ENCODE measurements around the gene WTAP.

Gene WTAP

GRCh38 chr6:159726918-159727716 is at the start of gene WTAP:
Gene WTAP, plus strand, starts transcription at chr6:159727506. Its CDS starts 8,760 bp downstream, at chr6:159736266.
- H3K36me3 ChIP-seq (replicated peaks): peaks cover 21% of the 10 kb centered on the region
- DNase-seq (ENCODE audit: low spot score in 2 of 2): peak; percentile 92 to 98
- H3K9me3 ChIP-seq: no peaks in the 10 kb centered on the region
- peaks cover 20% of the 10 kb centered on the region for H3K4me1 ChIP-seq
- peak within 1 kb of the TSS; percentile 95 for H3K4me3 ChIP-seq
- in situ Hi-C loops (cut with MboI; ENCODE audit: low sequenced_read_pairs): no loop called here
- no peaks in the 10 kb centered on the region for H3K27me3 ChIP-seq (ENCODE audit: low read depth)

DNA sequence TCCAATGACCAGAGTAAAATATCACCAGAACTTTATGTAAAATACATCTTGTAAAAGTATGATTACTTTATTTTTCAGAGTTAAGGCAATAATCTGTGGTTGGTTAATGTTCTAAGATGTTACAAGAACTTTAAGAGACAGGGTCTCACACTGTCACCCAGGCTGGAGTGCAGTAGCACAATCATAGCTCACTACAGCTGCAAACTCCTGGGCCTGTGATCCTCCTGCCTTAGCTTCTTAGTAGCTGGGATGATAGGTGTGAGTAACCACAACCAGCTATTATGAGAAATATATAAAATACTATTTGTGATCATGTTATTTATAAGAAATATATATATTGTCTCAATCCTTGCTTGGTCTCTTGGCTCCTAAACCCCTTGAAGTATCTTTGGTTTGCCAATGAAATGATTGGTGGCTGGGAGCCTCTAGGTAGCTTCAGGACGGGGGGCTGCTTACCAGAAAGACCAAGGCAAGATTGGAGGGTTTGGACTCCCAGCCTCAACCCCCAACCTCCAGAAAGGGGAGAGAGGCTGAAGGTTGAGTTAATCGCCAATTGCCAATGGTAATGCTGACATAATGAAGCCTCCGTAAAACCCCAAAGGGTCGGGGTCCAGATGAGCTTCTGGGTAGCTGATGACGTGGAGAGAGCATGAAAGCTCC is 49.7 kb upstream of the WTAP start:
- Histone ChIP-seq H3K4me1 (no peaks in the 10 kb centered on the region), H3K4me3 (no peak overlapping the region), H3K9me3 (no peaks in the 10 kb centered on the region), H3K36me3 (replicated peaks) (peaks cover 9% of the 10 kb centered on the region; the same call in 1 of the 2 replicates), H3K27me3 (ENCODE audit: low read depth) (no peaks in the 10 kb centered on the region)
- in situ Hi-C loops (cut with MboI; ENCODE audit: low sequenced_read_pairs): no loop called here
- DNase-seq (ENCODE audit: low spot score in 2 of 2): no peak

GRCh38 chr6:159678574-159678973 is 48.7 kb upstream of the WTAP start:
- DNase-seq (ENCODE audit: low spot score in 2 of 2): no peak
- H3K4me3 ChIP-seq: no peak overlapping the region
- in situ Hi-C loops (cut with MboI; ENCODE audit: low sequenced_read_pairs): no loop called here
- peaks cover 12% of the 10 kb centered on the region for H3K36me3 ChIP-seq (replicated peaks)
- no peaks in the 10 kb centered on the region for H3K9me3 ChIP-seq
- H3K4me1 ChIP-seq: no peaks in the 10 kb centered on the region
- no peaks in the 10 kb centered on the region for H3K27me3 ChIP-seq (ENCODE audit: low read depth)

GRCh38 chr6:159679091-159680077 is 47.9 kb upstream of the WTAP start:
- peaks cover 19% of the 10 kb centered on the region for H3K36me3 ChIP-seq (replicated peaks)
- H3K4me1 ChIP-seq: no peaks in the 10 kb centered on the region
- no peak overlapping the region for H3K4me3 ChIP-seq
- no peaks in the 10 kb centered on the region for H3K27me3 ChIP-seq (ENCODE audit: low read depth)
- in situ Hi-C loops (cut with MboI; ENCODE audit: low sequenced_read_pairs): no loop called here
- DNase-seq (ENCODE audit: low spot score in 2 of 2): no peak
- no peaks in the 10 kb centered on the region for H3K9me3 ChIP-seq

- no peak for DNase-seq (ENCODE audit: low spot score in 2 of 2)
- Histone ChIP-seq H3K4me1 (no peaks in the 10 kb centered on the region), H3K4me3 (no peak overlapping the region), H3K9me3 (no peaks in the 10 kb centered on the region), H3K36me3 (replicated peaks) (peaks cover 23% of the 10 kb centered on the region), H3K27me3 (ENCODE audit: low read depth) (no peaks in the 10 kb centered on the region)
- in situ Hi-C loops (cut with MboI; ENCODE audit: low sequenced_read_pairs): no loop called here
Measured at GRCh38 chr6:159680104-159680503, 47.2 kb upstream of the WTAP start.

- DNase-seq (ENCODE audit: low spot score in 2 of 2): no peak
- peaks cover 26% of the 10 kb centered on the region for H3K36me3 ChIP-seq (replicated peaks)
- in situ Hi-C loops (cut with MboI; ENCODE audit: low sequenced_read_pairs): no loop called here
- no peaks in the 10 kb centered on the region for H3K9me3 ChIP-seq
- no peaks in the 10 kb centered on the region for H3K4me1 ChIP-seq
- H3K4me3 ChIP-seq: no peak overlapping the region
- no peaks in the 10 kb centered on the region for H3K27me3 ChIP-seq (ENCODE audit: low read depth)
Measured at GRCh38 chr6:159681191-159681880, 46.0 kb upstream of the WTAP start.

- no peaks in the 10 kb centered on the region for H3K4me1 ChIP-seq
- H3K36me3 ChIP-seq (replicated peaks): peaks cover 33% of the 10 kb centered on the region
- no peak for DNase-seq (ENCODE audit: low spot score in 2 of 2)
- H3K27me3 ChIP-seq (ENCODE audit: low read depth): no peaks in the 10 kb centered on the region
- H3K9me3 ChIP-seq: no peaks in the 10 kb centered on the region
- in situ Hi-C loops (cut with MboI; ENCODE audit: low sequenced_read_pairs): no loop called here
- H3K4me3 ChIP-seq: no peak overlapping the region
Measured at GRCh38 chr6:159682295-159682694, 45.0 kb upstream of the WTAP start.

- H3K27me3 ChIP-seq (ENCODE audit: low read depth): no peaks in the 10 kb centered on the region
- H3K4me1 ChIP-seq: no peaks in the 10 kb centered on the region
- peaks cover 38% of the 10 kb centered on the region for H3K36me3 ChIP-seq (replicated peaks)
- no peak for DNase-seq (ENCODE audit: low spot score in 2 of 2)
- H3K4me3 ChIP-seq: no peak overlapping the region
- in situ Hi-C loops (cut with MboI; ENCODE audit: low sequenced_read_pairs): no loop called here
- no peaks in the 10 kb centered on the region for H3K9me3 ChIP-seq
Measured at GRCh38 chr6:159682810-159683209, 44.5 kb upstream of the WTAP start.

GRCh38 chr6:159684013-159684304 is 43.3 kb upstream of the WTAP start:
- Histone ChIP-seq H3K9me3 (no peaks in the 10 kb centered on the region), H3K36me3 (replicated peaks) (peaks cover 45% of the 10 kb centered on the region), H3K4me3 (no peak overlapping the region), H3K27me3 (ENCODE audit: low read depth) (no peaks in the 10 kb centered on the region), H3K4me1 (no peaks in the 10 kb centered on the region)
- no peak for DNase-seq (ENCODE audit: low spot score in 2 of 2)
- in situ Hi-C loops (cut with MboI; ENCODE audit: low sequenced_read_pairs): no loop called here

GRCh38 chr6:159686040-159686439 is 41.3 kb upstream of the WTAP start:
- H3K36me3 ChIP-seq (replicated peaks): peaks cover 45% of the 10 kb centered on the region

DNA sequence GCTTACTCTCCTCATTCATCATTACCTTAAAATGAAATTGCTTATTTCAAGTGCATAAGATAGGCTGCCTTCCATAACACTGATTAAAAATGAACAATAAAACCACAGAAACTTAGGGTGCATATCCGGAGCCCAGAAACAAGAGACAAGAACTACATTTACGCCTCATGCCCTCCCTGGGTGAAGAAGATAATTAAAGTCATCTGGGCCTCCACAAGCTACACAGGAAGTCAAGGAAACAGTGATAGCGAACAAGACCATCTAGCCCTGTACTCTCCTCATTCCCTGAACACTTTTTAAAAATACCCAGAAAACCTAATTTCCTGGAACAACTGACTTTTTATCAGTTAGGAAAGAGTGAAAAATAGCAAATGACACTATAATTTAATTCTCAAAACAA is 40.6 kb upstream of the WTAP start:
- in situ Hi-C loops (cut with MboI; ENCODE audit: low sequenced_read_pairs): no loop called here
- Histone ChIP-seq H3K4me1 (peaks cover 3% of the 10 kb centered on the region), H3K4me3 (no peak overlapping the region), H3K9me3 (no peaks in the 10 kb centered on the region), H3K27me3 (ENCODE audit: low read depth) (no peaks in the 10 kb centered on the region), H3K36me3 (replicated peaks) (peaks cover 44% of the 10 kb centered on the region)
- no peak for DNase-seq (ENCODE audit: low spot score in 2 of 2)

More at GRCh38 chr6:159686040-159686439, 41.3 kb upstream of the WTAP start:
- Histone ChIP-seq H3K9me3 (no peaks in the 10 kb centered on the region), H3K4me3 (no peak overlapping the region), H3K27me3 (ENCODE audit: low read depth) (no peaks in the 10 kb centered on the region), H3K4me1 (no peaks in the 10 kb centered on the region)
- in situ Hi-C loops (cut with MboI; ENCODE audit: low sequenced_read_pairs): no loop called here
- DNase-seq (ENCODE audit: low spot score in 2 of 2): no peak

DNA sequence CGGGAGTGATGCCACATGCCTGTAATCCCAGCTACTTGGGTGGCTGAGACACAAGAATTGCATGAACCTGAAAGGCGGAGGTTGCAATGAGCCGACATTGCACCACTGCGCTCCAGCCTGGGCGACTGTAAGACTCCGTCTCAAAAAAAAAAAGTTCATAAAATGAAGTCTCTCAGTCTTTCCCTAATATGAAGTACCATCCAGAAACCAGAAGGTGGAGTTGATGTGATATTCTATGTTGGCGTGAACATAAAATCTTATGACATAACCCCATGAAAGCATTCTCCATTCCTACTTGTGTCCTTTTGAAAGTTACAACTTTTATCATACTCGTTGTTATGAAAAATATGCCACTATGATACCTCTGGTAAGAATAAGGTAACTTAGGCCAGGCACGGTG is 40.0 kb upstream of the WTAP start:
- in situ Hi-C loops (cut with MboI; ENCODE audit: low sequenced_read_pairs): no loop called here
- peaks cover 3% of the 10 kb centered on the region for H3K4me1 ChIP-seq
- H3K4me3 ChIP-seq: no peak overlapping the region
- no peaks in the 10 kb centered on the region for H3K9me3 ChIP-seq
- no peak for DNase-seq (ENCODE audit: low spot score in 2 of 2)
- H3K36me3 ChIP-seq (replicated peaks): peaks cover 38% of the 10 kb centered on the region
- H3K27me3 ChIP-seq (ENCODE audit: low read depth): no peaks in the 10 kb centered on the region

DNA sequence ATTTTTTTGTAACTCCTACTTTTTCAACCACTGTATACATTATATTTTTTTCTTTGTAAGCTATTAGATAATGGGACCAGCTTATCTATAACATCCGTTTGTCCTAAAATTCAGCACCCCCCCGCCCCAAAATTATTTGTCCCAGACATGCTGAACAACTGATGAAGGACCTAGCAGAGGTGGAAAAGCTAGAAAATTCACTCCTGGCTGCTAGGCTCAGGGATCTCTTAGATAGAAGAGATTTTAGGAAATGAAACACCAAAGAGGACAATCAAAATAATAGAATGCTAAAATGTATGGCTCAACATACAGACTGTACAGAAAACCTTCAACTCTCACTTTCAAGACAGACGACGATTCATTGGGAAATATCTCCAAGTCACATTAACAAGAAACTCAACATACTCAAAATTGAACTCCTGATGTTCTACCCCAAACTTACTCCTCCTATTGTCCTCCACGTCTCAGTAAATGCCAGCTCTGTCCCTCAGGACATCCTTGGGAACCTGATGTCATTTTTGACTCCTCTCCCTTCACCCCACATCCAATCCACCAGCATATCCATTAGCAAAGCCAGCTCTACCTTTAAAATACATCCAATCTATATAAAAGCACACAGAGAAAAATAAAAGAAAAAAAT is 38.9 kb upstream of the WTAP start:
- Histone ChIP-seq H3K4me3 (no peak overlapping the region), H3K9me3 (no peaks in the 10 kb centered on the region), H3K36me3 (replicated peaks) (peaks cover 36% of the 10 kb centered on the region), H3K27me3 (ENCODE audit: low read depth) (no peaks in the 10 kb centered on the region), H3K4me1 (peaks cover 3% of the 10 kb centered on the region)
- no peak for DNase-seq (ENCODE audit: low spot score in 2 of 2)
- in situ Hi-C loops (cut with MboI; ENCODE audit: low sequenced_read_pairs): no loop called here
